ENCODE measurements around the gene MXRA8. TPM values are rescaled to one million over a fixed set of nuclear protein-coding genes. Genes with fewer than 3 reads are reported as not detected.
A peak's percentile ranks its signal among the peaks of the same experiment; 100 is the strongest.

The MXRA8 gene
- total and polyA plus RNA-seq, 9 of the 15 experiments (the other 6 are each of a cell fraction or from before 2014, with no cell fraction given): 0.66 to 11.3 (median 6.3) TPM

GRCh38 chr1:1330366-1331067 is 27.8 kb downstream of the MXRA8 start:
- WGBS (ENCODE audit: insufficient coverage, low coverage, missing lambda C conversion rate): 51% methylated on average over 14 of the region's 15 CpGs
- no peak overlapping the region for H3K4me3 ChIP-seq
- H3K9me3 ChIP-seq (replicated peaks; ENCODE audit: control insufficient read depth, insufficient read depth, low read depth, low read length): peaks cover 6% of the 10 kb centered on the region
- H3K36me3 ChIP-seq (ENCODE audit: control insufficient read depth, insufficient read depth, low read length): peaks cover 27% of the 10 kb centered on the region; the same call in 1 of the 3 replicates
- H3K27ac ChIP-seq (ENCODE audit: extremely low read depth, low read depth, low read length): no peak overlapping the region
- ChIA-PET CTCF (ENCODE audit: low intra/inter-chr PET ratio) (no interaction called here), POLR2A (interaction anchor here (0.5 to 1.5 kb wide), 5 partner anchors 10 to 39 kb away, joined by 3 to 4 read pairs (median 3); no protein-coding TSS in a partner anchor)
- DNase-seq (ENCODE audit: extremely low read depth in 1 of 4, low spot score in 3 of 4): no peak
- H2AFZ ChIP-seq (ENCODE audit: low read depth, low read length): no peak overlapping the region
- H3K79me2 ChIP-seq (ENCODE audit: control insufficient read depth, insufficient read depth, low read length): peaks cover 10% of the 10 kb centered on the region
- no peak overlapping the region for H3K4me2 ChIP-seq (ENCODE audit: insufficient read depth, low read length)
- peaks cover 5 to 94% of the 10 kb centered on the region in 2 experiments; a peak in 4 of 5 replicates for H3K4me1 ChIP-seq (replicated peaks in 1 of 2; ENCODE audit: control insufficient read depth in 2 of 2, insufficient read depth in 2 of 2, low read length in 2 of 2)
- intact Hi-C loops (cut with micrococcal nuclease) (no loop called here), in situ Hi-C loops (cut with MboI) (no loop called here)
- no peak for FAIRE-seq
- H3K27me3 ChIP-seq (ENCODE audit: control insufficient read depth in 2 of 2, insufficient read depth in 2 of 2, low read length in 2 of 2): no peaks in the 10 kb centered on the region
- H4K20me1 ChIP-seq (replicated peaks; ENCODE audit: control insufficient read depth, insufficient read depth, low read length): peaks cover 12% of the 10 kb centered on the region; the same call in 1 of the 2 replicates
- peaks cover 4% of the 10 kb centered on the region for H3K9me1 ChIP-seq (ENCODE audit: control insufficient read depth, insufficient read depth, low read length)
- BruUV-seq (replicated peaks): no TSS peak
- H3K9ac ChIP-seq (ENCODE audit: insufficient read depth in 1 of 2, low read depth in 2 of 2, low read length in 2 of 2): peak overlapping the region in 1 of 2 experiments; percentile 55; a peak in 1 of 4 replicates
- ATAC-seq: no peak
- no peak for TF ChIP-seq SOX6 (IDR thresholded peaks at IDR 0.05)
- peak; percentile 0 for TF ChIP-seq HMGN3 (IDR thresholded peaks at IDR 0.05; ENCODE audit: borderline replicate concordance, extremely low read depth, insufficient read length, low read depth, low read length)
- TF ChIP-seq ZFX (CRISPR knock-in tag; IDR thresholded peaks at IDR 0.05): no peak
- TF ChIP-seq CREB3L1 (IDR thresholded peaks at IDR 0.05; ENCODE audit: borderline replicate concordance, low read depth): no peak
- 0 out of 2 replicates have a peak, but pooled peaks have one; percentile 25 for TF ChIP-seq STAG1 (CRISPR knock-in tag; IDR thresholded peaks at IDR 0.05; ENCODE audit: borderline replicate concordance)
- no peak for TF ChIP-seq PREB (CRISPR knock-in tag; IDR thresholded peaks at IDR 0.05)
- no peak for TF ChIP-seq MBD2 (IDR thresholded peaks at IDR 0.05; ENCODE audit: borderline replicate concordance, low read depth)
- TF ChIP-seq ZFP1 (CRISPR knock-in tag; IDR thresholded peaks at IDR 0.05): no peak
- no peak for TF ChIP-seq MAFG (tag; conservative IDR thresholded peaks at IDR 0.05)
- TF ChIP-seq TEAD4 (IDR thresholded peaks at IDR 0.05; ENCODE audit: low read length): no peak
- TF ChIP-seq TEAD4 (CRISPR knock-in tag; IDR thresholded peaks at IDR 0.05; ENCODE audit: borderline replicate concordance): no peak
- TF ChIP-seq TFAM (CRISPR knock-in tag; conservative IDR thresholded peaks at IDR 0.05): no peak
- TF ChIP-seq POLR2AphosphoS2 (IDR thresholded peaks at IDR 0.05; ENCODE audit: low read length): 0 out of 2 replicates have a peak, but pooled peaks have one; percentile 23
- TF ChIP-seq USF2 (CRISPR knock-in tag; IDR thresholded peaks at IDR 0.05): no peak
- no peak for TF ChIP-seq SP1 (CRISPR knock-in tag; IDR thresholded peaks at IDR 0.05)
- TF ChIP-seq HES1 (IDR thresholded peaks at IDR 0.05; ENCODE audit: low read depth): no peak
- TF ChIP-seq SIN3B (IDR thresholded peaks at IDR 0.05; ENCODE audit: low read depth): no peak
